NCI-H82 treated with DMSO at 0.1 percent for 48 hours (cell line): ENCODE results near the gene APCDD1.
"Not testable (repeated sequence)": the region's sequence is repeated elsewhere in the genome, so short reads cannot be mapped to it uniquely, and the experiment has no call there.

Source experiments
- DNase-seq: peaks from one replicate; lab custom pipeline; 2025; ENCODE audit not compliant: unreplicated experiment; lab: John Stamatoyannopoulos, UW

APCDD1 gene

GRCh38 chr18:10487154-10487553, 32.7 kb downstream of the APCDD1 start:
- DNase-seq, result no peak

GRCh38 chr18:10488017-10488416, 33.6 kb downstream of the APCDD1 start:
- DNase-seq, result no peak

GRCh38 chr18:10490401-10491165, 36.1 kb downstream of the APCDD1 start:
- DNase-seq, result no peak

- DNase-seq, result no peak
Observed at GRCh38 chr18:10495936-10496335, 41.5 kb downstream of the APCDD1 start.

GRCh38 chr18:10497206-10497749, 42.8 kb downstream of the APCDD1 start:
- DNase-seq, result no peak

- DNase-seq, result no peak
Observed at GRCh38 chr18:10499230-10499629, 44.8 kb downstream of the APCDD1 start.

GRCh38 chr18:10500038-10500437, 45.6 kb downstream of the APCDD1 start:
- DNase-seq, result no peak

GRCh38 chr18:10504723-10505122, 50.3 kb downstream of the APCDD1 start:
- DNase-seq, result no peak

- not testable (repeated sequence) for DNase-seq
Observed at GRCh38 chr18:10505892-10506291, 51.5 kb downstream of the APCDD1 start.

- no peak for DNase-seq
Observed at GRCh38 chr18:10508591-10508990, 54.2 kb downstream of the APCDD1 start.

- DNase-seq, result no peak
Observed at GRCh38 chr18:10511236-10511635, 56.8 kb downstream of the APCDD1 start.

- DNase-seq, result no peak
Observed at GRCh38 chr18:10514082-10514481, 59.6 kb downstream of the APCDD1 start.

GRCh38 chr18:10514601-10515000, 60.2 kb downstream of the APCDD1 start:
- DNase-seq, result no peak

GRCh38 chr18:10515456-10515855, 61.0 kb downstream of the APCDD1 start:
- no peak for DNase-seq

GRCh38 chr18:10516078-10516477, 61.6 kb downstream of the APCDD1 start:
- no peak for DNase-seq

GRCh38 chr18:10518595-10519255, 64.3 kb downstream of the APCDD1 start:
- peak; percentile 14 for DNase-seq

- DNase-seq, result no peak
Observed at GRCh38 chr18:10519366-10519765, 64.9 kb downstream of the APCDD1 start.

- DNase-seq, result peak; percentile 46
Observed at GRCh38 chr18:10519999-10520935, 65.8 kb downstream of the APCDD1 start.

- no peak for DNase-seq
Observed at GRCh38 chr18:10521566-10521965, 67.1 kb downstream of the APCDD1 start.

GRCh38 chr18:10522574-10522973, 68.1 kb downstream of the APCDD1 start:
- no peak for DNase-seq

- no peak for DNase-seq
Observed at GRCh38 chr18:10523544-10523943, 69.1 kb downstream of the APCDD1 start.
